Endometrial microvascular endothelial cells (primary cell): ENCODE measurements around the gene NXF3. TPM values are rescaled to one million over a fixed set of nuclear protein-coding genes. Genes with fewer than 3 reads are reported as not detected.
"Not testable (repeated sequence)": the region's sequence is repeated elsewhere in the genome, so short reads cannot be mapped to it uniquely, and the experiment has no call there.

ENCODE experiments used
- in situ Hi-C: cut with HindIII; loops from 2 replicates; pipeline ENCODE4 v1.10.0; 2017; ENCODE audit warnings: low sequenced_read_pairs, low pct_unique_long_range_greater_than_20kb; ENCODE audit errors: inconsistent ontology term
- total RNA-seq: library from RNA; depleted of rRNA; stranded (reverse); fragments of >200 nt; gene quantifications from one replicate; pipeline ENCODE4 v1.2.3, GENCODE V29; 2015; ENCODE audit errors: inconsistent ontology term

The NXF3 gene
- not detected for total RNA-seq

GRCh38 chrX:103092942-103093341 is at the start of gene NXF3:
NXF3 (minus strand) TSS chrX:103093143; CDS start chrX:103093023, 120 bp downstream.
- in situ Hi-C loops, result no loop called here

- in situ Hi-C loops, result not testable (repeated sequence)
Observed at GRCh38 chrX:103136528-103136927, 43.6 kb upstream of the NXF3 start.

DNA sequence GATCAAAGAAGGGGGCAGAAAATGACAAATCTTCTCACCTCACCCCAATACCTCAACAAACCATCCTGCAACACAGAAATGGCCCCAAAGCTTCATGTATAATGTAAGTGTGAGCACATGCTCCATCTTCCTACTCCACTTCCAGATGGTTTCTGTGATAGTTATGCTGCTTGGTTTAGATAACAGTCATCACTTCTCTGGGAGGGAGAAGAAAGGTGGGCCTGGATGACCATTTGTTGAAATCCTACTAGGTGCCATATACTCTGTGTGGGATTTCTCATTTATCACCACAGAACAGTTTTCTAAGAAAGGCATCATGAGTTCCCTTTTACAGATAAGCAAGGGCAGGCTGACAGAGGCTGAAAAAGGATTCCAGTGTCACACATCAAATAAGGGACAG is 31.3 kb upstream of the NXF3 start:
- in situ Hi-C loops, result no loop called here

- in situ Hi-C loops, result no loop called here
Observed at GRCh38 chrX:103120748-103121147, 27.8 kb upstream of the NXF3 start.

- in situ Hi-C loops, result not testable (repeated sequence)
Observed at GRCh38 chrX:103116970-103117369, 24.0 kb upstream of the NXF3 start.

DNA sequence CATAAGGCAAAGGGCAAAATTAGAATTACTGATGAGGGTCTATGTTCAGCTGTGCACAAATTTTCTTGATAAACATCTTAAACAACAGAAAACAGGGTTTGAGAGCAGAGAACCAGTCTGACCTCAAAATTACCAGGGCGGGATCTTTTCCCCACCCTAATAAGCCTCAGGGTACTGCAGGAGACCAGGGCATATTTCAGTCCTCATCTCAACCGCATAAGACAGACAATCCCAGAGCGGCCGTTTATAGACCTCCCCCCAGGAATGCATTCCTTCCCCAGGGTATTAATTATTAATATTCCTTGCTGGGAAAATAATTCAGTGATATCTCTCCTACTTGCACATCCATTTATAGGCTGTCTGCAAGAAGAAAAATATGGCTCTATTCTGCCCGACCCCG is 16.6 kb upstream of the NXF3 start:
- in situ Hi-C loops, result not testable (repeated sequence)

- in situ Hi-C loops, result no loop called here
Observed at GRCh38 chrX:103107836-103108235, 14.9 kb upstream of the NXF3 start.

DNA sequence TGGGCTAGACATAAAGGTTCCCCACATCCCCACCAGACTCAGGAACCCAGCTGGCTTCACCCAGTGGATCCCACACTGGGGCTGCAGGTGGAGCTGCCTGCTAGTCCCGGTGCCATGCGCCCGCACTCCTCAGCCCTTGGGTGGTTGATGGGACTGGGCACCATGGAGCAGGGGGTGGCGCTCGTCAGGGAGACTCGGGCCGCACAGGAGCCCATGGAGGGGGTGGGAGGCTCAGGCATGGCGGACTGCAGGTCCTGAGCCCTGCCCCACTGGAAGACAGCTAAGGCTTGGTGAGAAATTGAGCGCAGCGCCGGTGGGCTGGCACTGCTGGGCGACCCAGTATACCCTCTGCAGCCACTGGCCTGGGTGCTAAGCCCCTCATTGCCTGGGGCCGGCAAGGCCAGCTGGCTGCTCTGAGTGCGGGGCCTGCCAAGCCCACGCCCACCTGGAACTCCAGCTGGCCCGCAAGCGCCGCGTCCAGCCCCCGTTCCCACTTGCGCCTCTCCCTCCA is 14.3 kb upstream of the NXF3 start:
- in situ Hi-C loops, result not testable (repeated sequence)

GRCh38 chrX:103104370-103104769 is 11.4 kb upstream of the NXF3 start:
- in situ Hi-C loops, result not testable (repeated sequence)

- in situ Hi-C loops, result not testable (repeated sequence)
Observed at GRCh38 chrX:103103866-103104265, 10.9 kb upstream of the NXF3 start.

GRCh38 chrX:103101299-103102042 is 8.5 kb upstream of the NXF3 start:
- in situ Hi-C loops, result no loop called here

- in situ Hi-C loops, result no loop called here
Observed at GRCh38 chrX:103100484-103100883, 7.5 kb upstream of the NXF3 start.

GRCh38 chrX:103099691-103100090 is 6.7 kb upstream of the NXF3 start:
- in situ Hi-C loops, result no loop called here

DNA sequence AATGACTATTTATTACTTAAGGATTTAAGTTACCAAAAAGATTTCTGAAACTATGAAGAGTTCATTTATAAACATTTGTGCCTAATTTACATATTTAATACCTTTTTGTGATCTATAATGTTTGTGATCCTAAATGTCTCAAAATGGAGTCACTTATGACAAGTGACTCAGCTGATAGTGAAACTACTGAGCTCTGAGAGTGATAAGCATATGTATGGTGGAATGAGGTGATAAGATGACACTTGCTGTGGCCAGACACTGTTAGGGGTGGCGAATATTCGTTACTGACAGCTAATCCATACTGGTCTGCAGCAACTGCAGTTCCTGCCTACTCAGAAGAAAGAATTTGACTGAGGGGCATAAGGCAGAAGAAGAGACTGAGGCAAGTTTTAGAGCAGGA is 5.5 kb upstream of the NXF3 start:
- in situ Hi-C loops, result no loop called here

DNA sequence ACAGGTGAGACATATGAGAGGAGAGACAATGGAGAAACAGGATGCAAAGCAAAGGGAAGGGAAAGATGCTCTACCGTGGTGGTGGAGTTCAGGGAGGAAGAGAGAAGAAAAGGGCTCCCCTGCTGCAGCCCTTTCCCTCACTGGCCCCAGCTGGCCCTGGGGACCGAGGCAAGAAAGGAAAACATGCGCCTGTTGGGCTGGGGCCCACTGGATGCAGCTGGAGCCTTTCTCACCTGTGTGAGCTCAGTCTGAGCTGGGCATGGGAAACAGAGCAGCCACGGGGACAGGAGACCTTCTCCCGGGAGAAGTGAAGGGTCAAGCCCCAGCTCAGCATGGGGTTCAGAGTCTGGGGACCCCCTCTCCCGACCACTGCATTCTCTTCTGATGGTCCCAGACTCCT is 11.9 kb downstream of the NXF3 start:
- in situ Hi-C loops, result no loop called here

GRCh38 chrX:103073467-103073866 is 19.5 kb downstream of the NXF3 start:
- in situ Hi-C loops, result no loop called here

GRCh38 chrX:103066606-103067005 is 26.3 kb downstream of the NXF3 start:
- in situ Hi-C loops, result no loop called here

GRCh38 chrX:103063918-103064434 is 29.0 kb downstream of the NXF3 start, which contains the start of gene BEX1:
BEX1 (minus strand) TSS chrX:103064171; CDS start chrX:103063274, 897 bp downstream.
- in situ Hi-C loops, result no loop called here

- in situ Hi-C loops, result no loop called here
Observed at GRCh38 chrX:103063191-103063845, 29.6 kb downstream of the NXF3 start.

DNA sequence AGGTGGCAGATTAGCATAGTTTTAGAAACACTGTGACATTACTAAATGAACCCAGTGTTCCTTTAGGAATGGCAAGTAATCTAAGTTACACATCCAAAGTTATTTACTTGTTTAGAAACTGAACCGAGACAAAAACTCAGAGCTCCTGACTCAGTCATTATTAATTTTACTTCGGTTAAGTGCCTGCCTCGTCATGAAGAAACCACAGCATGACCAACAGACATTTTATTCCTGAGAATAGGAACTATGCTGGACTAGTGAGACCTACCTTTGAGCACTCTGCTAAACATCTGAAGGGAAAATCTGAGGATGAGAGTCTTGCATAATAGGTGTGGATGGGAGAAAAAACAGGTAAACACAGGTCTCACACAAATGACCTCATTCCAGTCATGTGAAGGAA is 31.5 kb downstream of the NXF3 start:
- in situ Hi-C loops, result no loop called here
